ENCODE measurements around the gene BICRA.

GRCh38 chr19:47726467-47726866 is 117.5 kb downstream of the BICRA start:
- TF ChIP-seq CTCF (optimal IDR thresholded peaks at IDR 0.05 in 1 of 3, IDR thresholded peaks at IDR 0.05 in 1 of 3, conservative IDR thresholded peaks at IDR 0.05 in 1 of 3; ENCODE audit: extremely low read depth in 1 of 3, insufficient read depth in 2 of 3, low read length in 3 of 3) (no peak), EZH2 (IDR thresholded peaks at IDR 0.05; ENCODE audit: low read length) (no peak)

Data from keratinocyte (primary cell).